GM12878 (cell line): Measurements from ENCODE around the gene ELSPBP1. TPM values are rescaled to one million over a fixed set of nuclear protein-coding genes. Genes with fewer than 3 reads are reported as not detected.
A peak's percentile ranks its signal among the peaks of the same experiment; 100 is the strongest.

Experiments used
- ATAC-seq: fragments of 200-7000 bp; cut with Tn5 transposase; 3 replicates; pipeline ENCODE4 v1.9.1; 2020; ENCODE audit warnings: mild to moderate bottlenecking, moderate library complexity
- BruUV-seq: library from RNA; stranded (reverse); fragments of 400-500 nt; replicated peaks from 2 replicates; lab custom pipeline; 2021; lab: Mats Ljungman, UMichigan
- CTCF ChIA-PET: fragments of 300-600 bp; sonication (Branson Sonifier 250); formaldehyde crosslinking; extraction: SDS; loops from one replicate; lab custom pipeline; 2021; ENCODE audit warnings: inconsistent platforms; lab: Yijun Ruan, JAX
- POLR2A ChIA-PET: fragments of 350-600 bp; formaldehyde crosslinking; extraction: SDS; loops from one replicate; lab custom pipeline; 2021; ENCODE audit warnings: inconsistent platforms; lab: Charles Lee
- RAD21 ChIA-PET: fragments of 300-600 bp; sonication (Branson Sonifier 250); formaldehyde crosslinking; loops from one replicate; lab custom pipeline; 2023; ENCODE audit warnings: antibody characterized with exemption; ENCODE audit not compliant: unreplicated experiment; lab: Charles Lee
- SMC1A ChIA-PET: fragments of 300-600 bp; sonication (Branson Sonifier 250); formaldehyde crosslinking; loops from one replicate; lab custom pipeline; 2023; ENCODE audit not compliant: unreplicated experiment, uncharacterized antibody; lab: Charles Lee
- DNase-seq: peaks from one replicate; pipeline ENCODE4 v3.0.0-alpha.2; 2011; ENCODE audit warnings: low read depth, low spot score
- FAIRE-seq: peaks from 3 replicates; lab custom pipeline; 2011; peaks lifted over from hg19 to GRCh38; lab: Jason Lieb, UNC
- H2AFZ ChIP-seq: 2 replicates; pipeline ENCODE4 v1.6.0; 2011; ENCODE audit warnings: low read depth, low read length, control low read depth; ENCODE audit not compliant: control insufficient read depth
- H3K27ac ChIP-seq: 2 replicates; pipeline ENCODE4 v1.5.1; 2011; ENCODE audit warnings: control low read depth; ENCODE audit not compliant: control insufficient read depth, insufficient read depth
- H3K27me3 ChIP-seq, 2 experiments: replicated peaks in 1 of 2; 2 replicates each; pipeline versions ENCODE4 v1.6.0 to v1.6.1; 2011; ENCODE audit warnings: low read length in 1 of 2; ENCODE audit not compliant: control insufficient read depth in 2 of 2, insufficient read depth in 2 of 2
- H3K36me3 ChIP-seq, 2 experiments: 2 replicates each; pipeline ENCODE4 v1.5.1; 2011; ENCODE audit warnings: low read length in 1 of 2; ENCODE audit not compliant: control insufficient read depth in 2 of 2, insufficient read depth in 2 of 2
- H3K4me1 ChIP-seq: 2 replicates; pipeline ENCODE4 v1.6.1; 2011; ENCODE audit warnings: mild to moderate bottlenecking, low read length, moderate library complexity, mixed read lengths; ENCODE audit not compliant: control insufficient read depth, insufficient read depth
- H3K4me2 ChIP-seq: 2 replicates; pipeline ENCODE4 v1.6.0; 2011; ENCODE audit warnings: control low read depth; ENCODE audit not compliant: control insufficient read depth, insufficient read depth
- H3K4me3 ChIP-seq: fragments of 200-600 bp; sonication (generic); 2 replicates; pipeline ENCODE4 v1.5.1; 2016
- H3K79me2 ChIP-seq: 2 replicates; pipeline ENCODE4 v1.6.0; 2011; ENCODE audit warnings: low read length; ENCODE audit not compliant: control insufficient read depth, insufficient read depth
- H3K9ac ChIP-seq: 2 replicates; pipeline ENCODE4 v1.8.0; 2011; ENCODE audit warnings: low read length, control low read depth, mixed read lengths; ENCODE audit not compliant: control insufficient read depth, insufficient read depth
- H3K9me3 ChIP-seq: replicated peaks from 3 replicates; pipeline ENCODE4 v1.5.1; 2011; ENCODE audit warnings: mild to moderate bottlenecking, low read length; ENCODE audit not compliant: control insufficient read depth, insufficient read depth
- H4K20me1 ChIP-seq: 2 replicates; pipeline ENCODE4 v1.6.0; 2011; ENCODE audit not compliant: control insufficient read depth, insufficient read depth
- ASH2L ChIP-seq: fragments of 300-600, 200-600 bp; sonication (generic); IDR thresholded peaks from 2 replicates; pipeline ENCODE4 v1.6.1; 2017; ENCODE audit warnings: low read depth, mild to moderate bottlenecking, borderline replicate concordance
- CTCF ChIP-seq, 3 experiments: IDR thresholded peaks in 2 of 3; conservative IDR thresholded peaks in 1 of 3; 2 replicates each; pipeline ENCODE4 v1.5.1; 2011; ENCODE audit warnings: low read depth in 3 of 3, low read length in 3 of 3, mild to moderate bottlenecking in 3 of 3, control low read depth in 2 of 3, moderate library complexity in 2 of 3, inconsistent platforms in 1 of 3, mixed read lengths in 1 of 3; ENCODE audit not compliant: control insufficient read depth in 2 of 3, insufficient read depth in 1 of 3; ENCODE audit errors: extremely low read depth in 1 of 3
- MLLT1 ChIP-seq: fragments of 450-650 bp; IDR thresholded peaks from 2 replicates; pipeline ENCODE4 v1.6.1; 2016; ENCODE audit warnings: mild to moderate bottlenecking
- SIX5 ChIP-seq: IDR thresholded peaks from 2 replicates; pipeline ENCODE4 v1.6.1; 2011; ENCODE audit warnings: mild to moderate bottlenecking, low read depth, low read length, moderate library complexity; ENCODE audit not compliant: severe bottlenecking
- YBX1 ChIP-seq: fragments of 450-650 bp; IDR thresholded peaks from 2 replicates; pipeline ENCODE4 v1.6.1; 2016; ENCODE audit warnings: antibody characterized with exemption
- ZNF384 ChIP-seq: IDR thresholded peaks from 2 replicates; pipeline ENCODE4 v1.6.1; 2012; ENCODE audit warnings: low read depth, mild to moderate bottlenecking, low read length, improper control_type of control experiment, borderline replicate concordance
- ZSCAN29 ChIP-seq: fragments of 450-650 bp; IDR thresholded peaks from 2 replicates; pipeline ENCODE4 v1.6.1; 2017; ENCODE audit warnings: mild to moderate bottlenecking, moderate library complexity
- WGBS: methylation state at CpG from one replicate; pipeline ENCODE4 v1.1.6; 2016; ENCODE audit warnings: low lambda C conversion rate; ENCODE audit not compliant: insufficient replicate concordance, insufficient coverage; ENCODE audit errors: missing lambda C conversion rate; 5-methylcytosine and 5-hydroxymethylcytosine counted together
- in situ Hi-C: fragments of 300-500 bp; cut with MboI; formaldehyde crosslinking; loops from 9 replicates; pipeline ENCODE4 v1.14.3; 2018; ENCODE audit warnings: mixed read lengths
- intact Hi-C: fragments of 100-400 bp; cut with micrococcal nuclease; formaldehyde crosslinking; loops from one replicate; pipeline ENCODE4 v1.14.2; 2022; ENCODE audit not compliant: unreplicated experiment
- polyA plus RNA-seq, 11 experiments: library from polyadenylated mRNA; depleted of rRNA in 4 of 11; unstranded in 6 of 11; stranded (reverse) in 5 of 11; fragments of >200 nt; fragmentation: Nextera tagmentation in 4 of 11; fragmentation: Illumina TruSeq in 1 of 11; extraction: Ambion mirVana in 4 of 11; extraction: Trizol in 1 of 11; gene quantifications; 1 replicate in 1 of 11; 2 replicates in 10 of 11; pipeline versions ENCODE4 v1.2.1 to v1.2.3, GENCODE V29; 2011 to 2016; ENCODE audit warnings: inconsistent platforms in 2 of 11, missing spikeins in 2 of 11, low read depth in 1 of 11
- total RNA-seq, 4 experiments: library from RNA; depleted of rRNA in 3 of 4; stranded (reverse); fragments of >200 nt in 3 of 4; fragmentation: Illumina TruSeq in 1 of 4; extraction: Trizol in 1 of 4; gene quantifications; 2 replicates each; pipeline versions ENCODE4 v1.2.1 to v1.2.3, GENCODE V29; 2013 to 2021
- TF ChIP-seq, protein P1 (sequence below): fragments of 450-650 bp; IDR thresholded peaks from 2 replicates; pipeline ENCODE4 v1.6.1; 2017; ENCODE audit warnings: mild to moderate bottlenecking

ELSPBP1 gene
- total and polyA plus RNA-seq, 10 of the 15 experiments (the other 5 are each of a cell fraction or from before 2014, with no cell fraction given) = not detected

DNA sequence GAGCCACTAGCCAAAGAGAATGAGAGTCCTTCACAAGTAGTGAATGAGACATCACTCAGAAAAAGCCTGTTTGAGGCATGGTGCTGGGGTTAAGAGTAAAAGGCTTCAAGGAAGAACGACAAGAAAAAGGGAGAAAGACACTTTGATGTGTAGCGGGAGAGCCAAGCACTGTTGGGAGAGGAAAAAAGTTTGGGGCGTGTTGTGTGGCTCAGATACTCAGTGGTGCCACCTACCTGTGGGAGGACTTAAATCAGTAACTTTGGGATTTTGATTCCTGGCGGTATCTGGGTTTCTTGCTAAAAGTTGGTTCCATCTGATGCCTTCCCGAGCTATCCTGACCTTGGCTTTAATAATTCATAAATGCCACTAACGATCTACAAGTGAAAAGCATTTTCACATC, 12.3 kb downstream of the ELSPBP1 start:
- DNase-seq (no peak), FAIRE-seq (no peak), ATAC-seq (no peak)
- 50% methylated on average over 6 of the region's 6 CpGs for WGBS
- RAD21 ChIA-PET = no interaction called here
- H3K4me3 ChIP-seq = no peak overlapping the region
- SMC1A ChIA-PET = interaction anchor here (0.6 kb wide), 1 partner anchor 27 kb away, joined by 3 read pairs; no protein-coding TSS in a partner anchor
- TF ChIP-seq CTCF (IDR thresholded peaks at IDR 0.05 in 2 of 3, conservative IDR thresholded peaks at IDR 0.05 in 1 of 3; ENCODE audit: control insufficient read depth in 2 of 3, extremely low read depth in 1 of 3, insufficient read depth in 1 of 3, low read depth in 3 of 3, low read length in 3 of 3) (peak in 1 of 3 experiments; percentile 13; a peak in 1 of 6 replicates), ZNF384 (no peak), ZSCAN29 (no peak), ASH2L (no peak), YBX1 (no peak), MLLT1 (no peak), SIX5 (no peak)
- TF ChIP-seq, protein P1, sequence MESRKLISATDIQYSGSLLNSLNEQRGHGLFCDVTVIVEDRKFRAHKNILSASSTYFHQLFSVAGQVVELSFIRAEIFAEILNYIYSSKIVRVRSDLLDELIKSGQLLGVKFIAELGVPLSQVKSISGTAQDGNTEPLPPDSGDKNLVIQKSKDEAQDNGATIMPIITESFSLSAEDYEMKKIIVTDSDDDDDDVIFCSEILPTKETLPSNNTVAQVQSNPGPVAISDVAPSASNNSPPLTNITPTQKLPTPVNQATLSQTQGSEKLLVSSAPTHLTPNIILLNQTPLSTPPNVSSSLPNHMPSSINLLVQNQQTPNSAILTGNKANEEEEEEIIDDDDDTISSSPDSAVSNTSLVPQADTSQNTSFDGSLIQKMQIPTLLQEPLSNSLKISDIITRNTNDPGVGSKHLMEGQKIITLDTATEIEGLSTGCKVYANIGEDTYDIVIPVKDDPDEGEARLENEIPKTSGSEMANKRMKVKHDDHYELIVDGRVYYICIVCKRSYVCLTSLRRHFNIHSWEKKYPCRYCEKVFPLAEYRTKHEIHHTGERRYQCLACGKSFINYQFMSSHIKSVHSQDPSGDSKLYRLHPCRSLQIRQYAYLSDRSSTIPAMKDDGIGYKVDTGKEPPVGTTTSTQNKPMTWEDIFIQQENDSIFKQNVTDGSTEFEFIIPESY = peak; percentile 29; the same call in 1 of the 2 replicates
- H3K27ac ChIP-seq = no peak overlapping the region
- H4K20me1 ChIP-seq = no peaks in the 10 kb centered on the region
- H3K36me3 ChIP-seq = no peaks in the 10 kb centered on the region
- no peak overlapping the region for H3K4me2 ChIP-seq
- no peaks in the 10 kb centered on the region for H3K4me1 ChIP-seq
- CTCF ChIA-PET = interaction anchor here (0.8 kb wide), 1 partner anchor 11 kb away, joined by 3 read pairs; no protein-coding TSS in a partner anchor
- in situ Hi-C loops = no loop called here
- BruUV-seq = no TSS peak
- no peak overlapping the region for H3K9ac ChIP-seq
- no peaks in the 10 kb centered on the region for H3K9me3 ChIP-seq
- H3K79me2 ChIP-seq = no peaks in the 10 kb centered on the region
- no peaks in the 10 kb centered on the region for H3K27me3 ChIP-seq
- POLR2A ChIA-PET = no interaction called here
- intact Hi-C loops = no loop called here
- no peak overlapping the region for H2AFZ ChIP-seq
